ENCODE results near the gene SPRR3. TPM values are rescaled to one million over a fixed set of nuclear protein-coding genes. Genes with fewer than 3 reads are reported as not detected.

The SPRR3 gene
- total RNA-seq, 1 donor from 2014 or later: not detected

- TF ChIP-seq CTCF (IDR thresholded peaks at IDR 0.05; ENCODE audit: unreplicated experiment): no peak
- Mint-ChIP-seq H3K27ac (no peak overlapping the region), H3K4me3 (no peak overlapping the region), H3K27me3 (ENCODE audit: low read depth) (peaks cover 16% of the 10 kb centered on the region), H3K36me3 (no peaks in the 10 kb centered on the region), H3K9me3 (no peaks in the 10 kb centered on the region), H3K4me1 (no peaks in the 10 kb centered on the region)
- no peak for DNase-seq (ENCODE audit: low spot score in 2 of 2, unreplicated experiment in 2 of 2)
Measured at GRCh38 chr1:152982076-152982475, 19.5 kb upstream of the SPRR3 start.

GRCh38 chr1:152983234-152983633 is 18.3 kb upstream of the SPRR3 start:
- H3K4me3 Mint-ChIP-seq: no peak overlapping the region
- no peak for TF ChIP-seq CTCF (IDR thresholded peaks at IDR 0.05; ENCODE audit: unreplicated experiment)
- peaks cover 19% of the 10 kb centered on the region for H3K27me3 Mint-ChIP-seq (ENCODE audit: low read depth)
- no peak overlapping the region for H3K27ac Mint-ChIP-seq
- peaks cover 12% of the 10 kb centered on the region for H3K9me3 Mint-ChIP-seq
- no peaks in the 10 kb centered on the region for H3K4me1 Mint-ChIP-seq
- H3K36me3 Mint-ChIP-seq: no peaks in the 10 kb centered on the region
- no peak for DNase-seq (ENCODE audit: low spot score in 2 of 2, unreplicated experiment in 2 of 2)

- no peak within 1 kb of the TSS for H3K4me3 Mint-ChIP-seq
- TF ChIP-seq CTCF (IDR thresholded peaks at IDR 0.05; ENCODE audit: unreplicated experiment): no peak
- no peak within 1 kb of the TSS for H3K27ac Mint-ChIP-seq
- H3K4me1 Mint-ChIP-seq: no peaks in the 10 kb centered on the region
- peaks cover 12% of the 10 kb centered on the region for H3K9me3 Mint-ChIP-seq
- no peak for DNase-seq (ENCODE audit: low spot score in 2 of 2, unreplicated experiment in 2 of 2)
- H3K27me3 Mint-ChIP-seq (ENCODE audit: low read depth): peaks cover 21% of the 10 kb centered on the region
- no peaks in the 10 kb centered on the region for H3K36me3 Mint-ChIP-seq
Measured at GRCh38 chr1:152983743-152984142, 17.8 kb upstream of the SPRR3 start, which contains the start of gene SPRR1A. Gene SPRR1A, plus strand, starts transcription at chr1:152984081. Its CDS starts 1,150 bp downstream, at chr1:152985231.

- Mint-ChIP-seq H3K27me3 (ENCODE audit: low read depth) (peaks cover 24% of the 10 kb centered on the region), H3K9me3 (peaks cover 12% of the 10 kb centered on the region), H3K4me3 (no peak overlapping the region), H3K27ac (no peak overlapping the region), H3K36me3 (no peaks in the 10 kb centered on the region), H3K4me1 (no peaks in the 10 kb centered on the region)
- DNase-seq (ENCODE audit: low spot score in 2 of 2, unreplicated experiment in 2 of 2): no peak
- no peak for TF ChIP-seq CTCF (IDR thresholded peaks at IDR 0.05; ENCODE audit: unreplicated experiment)
Measured at GRCh38 chr1:152986578-152986977, 15.0 kb upstream of the SPRR3 start.

- Mint-ChIP-seq H3K36me3 (no peaks in the 10 kb centered on the region), H3K4me3 (no peak overlapping the region), H3K4me1 (no peaks in the 10 kb centered on the region), H3K9me3 (peaks cover 9% of the 10 kb centered on the region), H3K27me3 (ENCODE audit: low read depth) (peaks cover 8% of the 10 kb centered on the region), H3K27ac (no peak overlapping the region)
- no peak for DNase-seq (ENCODE audit: low spot score in 2 of 2, unreplicated experiment in 2 of 2)
- no peak for TF ChIP-seq CTCF (IDR thresholded peaks at IDR 0.05; ENCODE audit: unreplicated experiment)
Measured at GRCh38 chr1:152993186-152993585, 8.4 kb upstream of the SPRR3 start.

- Mint-ChIP-seq H3K9me3 (peaks cover 8% of the 10 kb centered on the region), H3K4me1 (no peaks in the 10 kb centered on the region), H3K27ac (no peak overlapping the region), H3K27me3 (ENCODE audit: low read depth) (no peaks in the 10 kb centered on the region), H3K4me3 (no peak overlapping the region), H3K36me3 (no peaks in the 10 kb centered on the region)
- TF ChIP-seq CTCF (IDR thresholded peaks at IDR 0.05; ENCODE audit: unreplicated experiment): no peak
- no peak for DNase-seq (ENCODE audit: low spot score in 2 of 2, unreplicated experiment in 2 of 2)
Measured at GRCh38 chr1:152995842-152996241, 5.7 kb upstream of the SPRR3 start.

All from mesothelial cell of epicardium (in vitro differentiated cells).